ENCODE data around the gene DCXR. TPM values are rescaled to one million over a fixed set of nuclear protein-coding genes. Genes with fewer than 3 reads are reported as not detected.

Gene DCXR
- total and polyA plus RNA-seq, 2 of the 13 experiments (the other 11 are each of a cell fraction or from before 2014, with no cell fraction given), result 287 to 311 TPM

DNA sequence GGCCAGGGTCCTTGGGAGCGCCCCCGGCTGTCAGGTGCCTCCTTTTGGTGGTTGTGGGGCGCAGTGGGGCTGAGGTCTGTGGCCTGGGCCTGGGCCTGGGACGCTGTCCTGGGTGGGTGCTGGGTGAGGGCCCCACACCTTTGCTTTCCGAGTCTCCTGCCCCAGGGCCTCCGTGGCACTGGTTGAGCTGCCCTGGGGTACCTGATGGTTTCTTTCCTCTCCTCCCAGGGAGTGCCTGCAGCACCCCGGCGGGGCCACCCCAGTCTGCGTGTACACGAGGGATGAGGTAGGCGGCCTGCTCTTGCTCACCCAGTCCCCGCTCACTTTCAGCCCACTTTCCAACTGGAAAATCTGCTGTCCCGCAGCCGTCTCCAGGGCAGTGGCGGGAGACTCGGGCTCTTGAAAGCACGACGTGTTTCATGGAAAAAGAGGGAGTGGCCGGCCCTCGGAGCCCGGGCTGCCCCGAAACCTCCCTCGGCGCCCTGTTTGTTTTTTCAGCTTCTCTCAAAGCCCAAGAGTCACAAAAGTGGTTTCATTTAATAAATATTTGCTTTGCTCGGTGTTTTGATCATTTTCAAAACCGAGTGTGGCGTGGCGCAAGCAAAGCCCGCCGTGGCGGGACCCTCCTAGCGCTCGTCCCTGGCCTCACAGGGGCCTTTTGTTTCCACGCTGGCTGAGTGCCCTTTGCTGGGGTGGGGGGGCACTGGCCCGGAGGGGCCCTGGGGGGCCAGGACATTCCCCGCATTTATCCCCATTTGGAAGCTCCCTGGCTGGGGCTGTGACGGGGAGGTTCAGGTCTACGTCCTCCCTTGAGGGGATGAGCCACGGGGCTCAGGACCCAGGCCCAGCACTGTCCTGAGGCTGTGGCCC is 42.7 kb downstream of the DCXR start (continued):
- TF ChIP-seq HNRNPL (IDR thresholded peaks at IDR 0.05; ENCODE audit: low read depth, low read length) (peak; percentile 65; the same call in 1 of the 2 replicates), GZF1 (CRISPR knock-in tag; IDR thresholded peaks at IDR 0.05) (no peak), ZBTB21 (CRISPR knock-in tag; IDR thresholded peaks at IDR 0.05) (no peak), ZSCAN22 (CRISPR knock-in tag; IDR thresholded peaks at IDR 0.05) (no peak; the same call in 1 of the 2 replicates), CEBPZ (IDR thresholded peaks at IDR 0.05; ENCODE audit: low read length) (no peak), UBTF (CRISPR knock-in tag; IDR thresholded peaks at IDR 0.05) (no peak; the same call in 1 of the 2 replicates), ATM (IDR thresholded peaks at IDR 0.05; ENCODE audit: borderline replicate concordance) (no peak), CREB1 (IDR thresholded peaks at IDR 0.05) (no peak), CREB1 (CRISPR knock-in tag; IDR thresholded peaks at IDR 0.05) (no peak), BCL6 (CRISPR knock-in tag; IDR thresholded peaks at IDR 0.05) (peak; percentile 77; the same call in 1 of the 2 replicates), HMGA1 (CRISPR knock-in tag; conservative IDR thresholded peaks at IDR 0.05) (no peak), SMAD9 (CRISPR knock-in tag; IDR thresholded peaks at IDR 0.05) (peak; percentile 20; the same call in 1 of the 2 replicates), HDAC6 (IDR thresholded peaks at IDR 0.05; ENCODE audit: low read depth, low read length) (no peak), ZNF20 (CRISPR knock-in tag; IDR thresholded peaks at IDR 0.05) (0 out of 2 replicates have a peak, but pooled peaks have one; percentile 36), ZNF24 (IDR thresholded peaks at IDR 0.05) (no peak), ZNF597 (CRISPR knock-in tag; IDR thresholded peaks at IDR 0.05) (no peak)
- TF ChIP-seq, protein P1, sequence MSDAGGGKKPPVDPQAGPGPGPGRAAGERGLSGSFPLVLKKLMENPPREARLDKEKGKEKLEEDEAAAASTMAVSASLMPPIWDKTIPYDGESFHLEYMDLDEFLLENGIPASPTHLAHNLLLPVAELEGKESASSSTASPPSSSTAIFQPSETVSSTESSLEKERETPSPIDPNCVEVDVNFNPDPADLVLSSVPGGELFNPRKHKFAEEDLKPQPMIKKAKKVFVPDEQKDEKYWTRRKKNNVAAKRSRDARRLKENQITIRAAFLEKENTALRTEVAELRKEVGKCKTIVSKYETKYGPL (CRISPR knock-in tag; IDR thresholded peaks at IDR 0.05), result peak; percentile 12; the same call in 1 of the 2 replicates
- TF ChIP-seq, protein P2, sequence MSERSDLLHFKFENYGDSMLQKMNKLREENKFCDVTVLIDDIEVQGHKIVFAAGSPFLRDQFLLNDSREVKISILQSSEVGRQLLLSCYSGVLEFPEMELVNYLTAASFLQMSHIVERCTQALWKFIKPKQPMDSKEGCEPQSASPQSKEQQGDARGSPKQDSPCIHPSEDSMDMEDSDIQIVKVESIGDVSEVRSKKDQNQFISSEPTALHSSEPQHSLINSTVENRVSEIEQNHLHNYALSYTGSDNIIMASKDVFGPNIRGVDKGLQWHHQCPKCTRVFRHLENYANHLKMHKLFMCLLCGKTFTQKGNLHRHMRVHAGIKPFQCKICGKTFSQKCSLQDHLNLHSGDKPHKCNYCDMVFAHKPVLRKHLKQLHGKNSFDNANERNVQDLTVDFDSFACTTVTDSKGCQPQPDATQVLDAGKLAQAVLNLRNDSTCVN (CRISPR knock-in tag; IDR thresholded peaks at IDR 0.05; ENCODE audit: borderline replicate concordance), result no peak
- TF ChIP-seq, protein P3, sequence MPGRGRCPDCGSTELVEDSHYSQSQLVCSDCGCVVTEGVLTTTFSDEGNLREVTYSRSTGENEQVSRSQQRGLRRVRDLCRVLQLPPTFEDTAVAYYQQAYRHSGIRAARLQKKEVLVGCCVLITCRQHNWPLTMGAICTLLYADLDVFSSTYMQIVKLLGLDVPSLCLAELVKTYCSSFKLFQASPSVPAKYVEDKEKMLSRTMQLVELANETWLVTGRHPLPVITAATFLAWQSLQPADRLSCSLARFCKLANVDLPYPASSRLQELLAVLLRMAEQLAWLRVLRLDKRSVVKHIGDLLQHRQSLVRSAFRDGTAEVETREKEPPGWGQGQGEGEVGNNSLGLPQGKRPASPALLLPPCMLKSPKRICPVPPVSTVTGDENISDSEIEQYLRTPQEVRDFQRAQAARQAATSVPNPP (CRISPR knock-in tag; IDR thresholded peaks at IDR 0.05), result peak; percentile 1
